Right lobe of liver (tissue), 4 donors: ENCODE data around the gene TERC.
"Not testable (repeated sequence)": the region's sequence is repeated elsewhere in the genome, so short reads cannot be mapped to it uniquely, and the experiment has no call there.

Experiments used
- CTCF ChIP-seq, 4 donors: fragments of 200-600 bp in 3 of 4; fragments of 450-650 bp in 1 of 4; IDR thresholded peaks; one replicate each; pipeline versions ENCODE4 v1.5.1 to v1.8.0; 2016 to 2022; ENCODE audit warnings: antibody characterized with exemption in 4 of 4, mild to moderate bottlenecking in 2 of 4
- POLR2A ChIP-seq: fragments of 450-650 bp; IDR thresholded peaks from one replicate; pipeline ENCODE4 v1.6.1; 2017; ENCODE audit warnings: antibody characterized with exemption, mild to moderate bottlenecking
- donor health status: DM: no; HTN: no; CAD: no.
- donor health status: DM: no; HTN: no; CAD: no.
- donor health status: DM: no; HTN: yes; CAD: no.

GRCh38 chr3:169718415-169718814 lies 46.4 kb downstream of the TERC start:
- not testable (repeated sequence) for TF ChIP-seq CTCF (IDR thresholded peaks at IDR 0.05); POLR2A
